ENCODE measurements around the gene CHCHD6. TPM values are rescaled to one million over a fixed set of nuclear protein-coding genes. Genes with fewer than 3 reads are reported as not detected.
A peak's percentile ranks its signal among the peaks of the same experiment; 100 is the strongest.

Gene CHCHD6
- total RNA-seq, 1 donor from 2014 or later, result 17.2 TPM

DNA sequence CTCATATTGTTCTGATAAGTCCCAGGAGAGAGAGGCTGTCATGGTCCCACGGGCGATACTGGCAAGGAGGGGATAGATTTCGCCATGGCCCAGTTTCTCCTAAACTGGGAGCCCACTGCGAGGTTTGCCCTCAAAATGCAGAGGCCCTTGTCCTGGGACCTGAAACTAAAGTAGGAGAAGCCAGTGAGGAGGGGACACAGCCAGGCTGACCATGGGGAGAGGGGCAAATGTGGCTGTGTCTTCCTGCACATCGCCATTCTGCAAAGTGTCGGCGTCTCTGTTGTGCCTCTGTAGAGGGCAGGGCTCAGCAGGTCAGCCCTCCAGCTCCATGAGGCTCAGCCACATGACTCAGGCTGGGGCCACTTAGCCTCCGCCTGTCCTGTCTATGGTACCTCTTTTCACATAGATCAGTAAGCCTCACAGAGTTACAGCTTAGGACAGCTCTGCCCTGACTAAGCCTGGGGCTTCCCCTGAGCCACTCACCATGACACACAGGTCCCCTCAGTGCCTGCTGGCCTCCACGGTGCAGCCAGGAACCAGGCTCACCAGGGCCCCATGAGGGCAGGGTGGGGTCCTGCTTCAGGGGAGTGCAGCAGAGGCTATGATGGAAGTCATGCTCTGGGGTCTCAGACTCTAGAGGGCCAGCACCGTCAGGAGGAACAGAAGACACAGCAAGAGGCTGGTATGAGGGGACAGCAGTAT, 250.3 kb downstream of the CHCHD6 start:
- H3K27me3 Mint-ChIP-seq (ENCODE audit: unreplicated experiment), result peaks cover 8% of the 10 kb centered on the region
- no peak overlapping the region for H3K4me3 Mint-ChIP-seq (ENCODE audit: unreplicated experiment)
- H3K4me1 Mint-ChIP-seq (ENCODE audit: low read depth, unreplicated experiment), result peaks cover 6% of the 10 kb centered on the region
- H3K36me3 Mint-ChIP-seq (ENCODE audit: unreplicated experiment), result no peaks in the 10 kb centered on the region
- DNase-seq, result peak; percentile 9
- H3K27ac Mint-ChIP-seq (ENCODE audit: unreplicated experiment), result no peak overlapping the region
- peaks cover 6% of the 10 kb centered on the region for H3K9me3 Mint-ChIP-seq (ENCODE audit: unreplicated experiment)
- TF ChIP-seq, protein P1, sequence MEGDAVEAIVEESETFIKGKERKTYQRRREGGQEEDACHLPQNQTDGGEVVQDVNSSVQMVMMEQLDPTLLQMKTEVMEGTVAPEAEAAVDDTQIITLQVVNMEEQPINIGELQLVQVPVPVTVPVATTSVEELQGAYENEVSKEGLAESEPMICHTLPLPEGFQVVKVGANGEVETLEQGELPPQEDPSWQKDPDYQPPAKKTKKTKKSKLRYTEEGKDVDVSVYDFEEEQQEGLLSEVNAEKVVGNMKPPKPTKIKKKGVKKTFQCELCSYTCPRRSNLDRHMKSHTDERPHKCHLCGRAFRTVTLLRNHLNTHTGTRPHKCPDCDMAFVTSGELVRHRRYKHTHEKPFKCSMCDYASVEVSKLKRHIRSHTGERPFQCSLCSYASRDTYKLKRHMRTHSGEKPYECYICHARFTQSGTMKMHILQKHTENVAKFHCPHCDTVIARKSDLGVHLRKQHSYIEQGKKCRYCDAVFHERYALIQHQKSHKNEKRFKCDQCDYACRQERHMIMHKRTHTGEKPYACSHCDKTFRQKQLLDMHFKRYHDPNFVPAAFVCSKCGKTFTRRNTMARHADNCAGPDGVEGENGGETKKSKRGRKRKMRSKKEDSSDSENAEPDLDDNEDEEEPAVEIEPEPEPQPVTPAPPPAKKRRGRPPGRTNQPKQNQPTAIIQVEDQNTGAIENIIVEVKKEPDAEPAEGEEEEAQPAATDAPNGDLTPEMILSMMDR (IDR thresholded peaks at IDR 0.05; ENCODE audit: partially characterized antibody, unreplicated experiment), result no peak

DNA sequence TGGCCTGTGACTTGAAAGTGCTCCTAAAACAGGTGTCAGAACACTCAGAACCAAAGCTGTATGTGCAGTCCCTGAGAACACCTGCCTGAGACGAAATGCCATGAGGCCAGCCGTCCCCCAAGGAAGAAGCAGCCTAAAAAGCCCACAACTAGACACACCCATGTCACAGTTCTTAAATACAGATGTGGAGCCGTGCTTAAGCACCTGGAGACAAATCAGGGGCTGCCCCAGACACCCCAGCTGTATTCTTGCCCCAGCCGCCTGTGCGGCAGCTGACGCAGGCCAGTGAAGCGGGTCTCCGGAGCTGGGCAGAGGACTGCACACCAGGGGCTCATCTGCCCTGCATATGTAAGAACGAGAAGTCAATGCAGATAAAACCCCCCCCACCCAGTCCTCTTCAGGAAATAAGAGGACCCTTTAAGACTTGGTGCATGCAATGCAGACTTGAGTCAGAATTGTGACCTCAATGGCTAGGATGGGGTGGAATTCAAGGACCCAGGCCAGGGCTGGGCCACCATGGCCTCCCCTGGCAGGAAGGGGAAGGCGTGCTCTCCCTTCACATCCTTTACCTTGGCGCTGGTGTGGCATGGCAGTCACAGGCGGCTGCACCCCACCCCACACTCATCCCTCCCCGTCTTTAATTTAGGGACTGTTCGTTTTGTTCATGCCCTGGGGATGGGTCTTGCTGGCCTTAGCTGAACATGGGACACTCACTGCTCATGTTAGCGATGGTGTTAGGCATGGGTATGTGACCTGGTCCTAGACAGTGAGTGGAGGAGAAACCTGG, 251.2 kb downstream of the CHCHD6 start:
- peaks cover 6% of the 10 kb centered on the region for H3K9me3 Mint-ChIP-seq (ENCODE audit: unreplicated experiment)
- H3K27me3 Mint-ChIP-seq (ENCODE audit: unreplicated experiment), result peaks cover 8% of the 10 kb centered on the region
- no peak overlapping the region for H3K27ac Mint-ChIP-seq (ENCODE audit: unreplicated experiment)
- no peak overlapping the region for H3K4me3 Mint-ChIP-seq (ENCODE audit: unreplicated experiment)
- H3K36me3 Mint-ChIP-seq (ENCODE audit: unreplicated experiment), result no peaks in the 10 kb centered on the region
- H3K4me1 Mint-ChIP-seq (ENCODE audit: low read depth, unreplicated experiment), result peaks cover 6% of the 10 kb centered on the region
- TF ChIP-seq, protein P1 (IDR thresholded peaks at IDR 0.05; ENCODE audit: partially characterized antibody, unreplicated experiment), result no peak
- peak; percentile 11 for DNase-seq

DNA sequence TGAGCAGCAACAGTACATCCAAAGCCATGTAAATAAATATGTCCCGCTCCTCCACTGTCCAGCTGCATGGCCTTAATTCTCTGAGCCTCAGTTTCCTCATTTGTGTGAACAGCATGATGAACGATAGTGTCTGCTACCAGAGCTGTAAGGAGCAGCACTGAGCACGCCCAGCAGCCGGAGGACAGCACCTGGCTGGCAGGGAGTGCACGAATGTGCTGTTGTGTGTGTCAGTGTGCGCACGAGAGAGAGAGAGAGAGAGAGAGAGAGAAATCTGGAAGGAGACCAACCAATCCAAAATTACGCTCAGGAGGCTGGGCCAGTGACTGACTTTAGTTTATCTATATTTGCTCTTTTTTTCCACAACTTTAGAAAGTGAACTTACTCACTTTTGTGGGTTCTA, 252.3 kb downstream of the CHCHD6 start:
- peaks cover 13% of the 10 kb centered on the region for H3K4me1 Mint-ChIP-seq (ENCODE audit: low read depth, unreplicated experiment)
- H3K36me3 Mint-ChIP-seq (ENCODE audit: unreplicated experiment), result no peaks in the 10 kb centered on the region
- DNase-seq, result peak; percentile 3
- peaks cover 6% of the 10 kb centered on the region for H3K9me3 Mint-ChIP-seq (ENCODE audit: unreplicated experiment)
- TF ChIP-seq, protein P1 (IDR thresholded peaks at IDR 0.05; ENCODE audit: partially characterized antibody, unreplicated experiment), result no peak
- no peak overlapping the region for H3K27ac Mint-ChIP-seq (ENCODE audit: unreplicated experiment)
- H3K4me3 Mint-ChIP-seq (ENCODE audit: unreplicated experiment), result no peak overlapping the region
- H3K27me3 Mint-ChIP-seq (ENCODE audit: unreplicated experiment), result peaks cover 11% of the 10 kb centered on the region

DNA sequence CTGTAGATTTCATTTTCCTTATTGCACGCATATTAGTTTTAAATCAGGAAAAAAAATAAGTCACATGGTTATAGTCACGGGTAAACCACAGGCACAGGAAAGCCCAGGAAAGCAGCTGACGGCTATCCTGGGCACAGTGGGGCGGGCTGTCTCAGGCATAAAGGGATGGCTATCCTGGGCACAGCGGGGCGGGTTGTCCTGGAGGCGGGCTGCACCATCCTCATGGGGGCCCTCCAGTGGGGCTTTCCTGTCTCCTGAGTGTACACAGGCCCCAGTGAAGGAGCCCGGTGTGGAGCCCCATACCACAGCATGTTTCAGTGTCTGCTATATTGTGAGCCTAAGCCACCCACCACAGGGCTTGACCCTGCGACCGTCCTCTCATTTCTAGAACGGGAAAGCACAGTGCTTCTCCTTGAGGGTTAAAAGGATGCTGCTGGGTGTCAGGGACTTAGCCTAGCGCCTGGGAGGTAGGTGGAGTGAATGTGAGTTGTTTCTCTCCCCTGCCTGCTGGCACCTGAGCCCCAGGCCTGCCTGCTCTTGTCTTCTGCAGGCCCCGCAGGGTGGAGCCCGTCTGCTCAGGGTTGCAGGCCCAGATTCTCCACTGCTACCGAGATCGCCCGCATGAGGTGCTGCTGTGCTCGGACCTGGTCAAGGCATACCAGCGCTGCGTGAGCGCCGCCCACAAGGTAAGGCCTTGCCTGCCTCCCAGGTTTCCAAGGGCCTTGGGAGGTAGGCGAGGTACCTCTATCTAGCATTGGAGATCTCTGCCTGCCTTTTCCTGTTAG, 253.0 kb downstream of the CHCHD6 start:
- H3K36me3 Mint-ChIP-seq (ENCODE audit: unreplicated experiment), result no peaks in the 10 kb centered on the region
- DNase-seq, result peak; percentile 27
- H3K27ac Mint-ChIP-seq (ENCODE audit: unreplicated experiment), result no peak overlapping the region
- H3K9me3 Mint-ChIP-seq (ENCODE audit: unreplicated experiment), result peaks cover 6% of the 10 kb centered on the region
- peaks cover 13% of the 10 kb centered on the region for H3K4me1 Mint-ChIP-seq (ENCODE audit: low read depth, unreplicated experiment)
- H3K27me3 Mint-ChIP-seq (ENCODE audit: unreplicated experiment), result peaks cover 11% of the 10 kb centered on the region
- TF ChIP-seq, protein P1 (IDR thresholded peaks at IDR 0.05; ENCODE audit: partially characterized antibody, unreplicated experiment), result no peak
- H3K4me3 Mint-ChIP-seq (ENCODE audit: unreplicated experiment), result no peak overlapping the region
